Stimulated activated CD4-positive, alpha-beta T cell treated with anti-CD3 and anti-CD28 coated beads, Interleukin-4, amount 100 ng/mL, for 1 hour (primary cell): ENCODE results near the gene ANKS1B.

Source experiments
- DNase-seq: peaks from one replicate; pipeline ENCODE4 v3.0.0-alpha.2; 2020

Gene ANKS1B

GRCh38 chr12:99552022-99552421 lies 432.7 kb downstream of the ANKS1B start:
- DNase-seq = no peak

DNA sequence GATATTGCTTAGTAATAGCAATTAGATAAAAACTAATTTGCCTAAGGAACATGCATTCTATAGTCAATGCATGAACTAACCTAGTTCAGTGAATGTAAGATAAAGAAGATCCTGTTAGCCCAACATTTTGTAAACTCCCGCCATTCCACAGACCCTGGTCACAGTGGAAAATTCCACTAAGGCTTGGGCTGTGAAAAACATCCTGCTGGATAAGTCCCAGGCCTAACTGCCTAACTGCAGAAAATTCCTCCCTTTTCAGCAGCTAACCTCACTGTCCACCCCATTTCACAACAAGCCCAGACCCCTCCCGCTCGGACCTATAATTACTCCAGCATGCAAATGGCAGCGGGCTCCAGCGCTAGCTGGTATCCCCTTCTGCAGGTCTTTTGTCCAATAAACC lies 435.1 kb downstream of the ANKS1B start:
- DNase-seq = no peak

DNA sequence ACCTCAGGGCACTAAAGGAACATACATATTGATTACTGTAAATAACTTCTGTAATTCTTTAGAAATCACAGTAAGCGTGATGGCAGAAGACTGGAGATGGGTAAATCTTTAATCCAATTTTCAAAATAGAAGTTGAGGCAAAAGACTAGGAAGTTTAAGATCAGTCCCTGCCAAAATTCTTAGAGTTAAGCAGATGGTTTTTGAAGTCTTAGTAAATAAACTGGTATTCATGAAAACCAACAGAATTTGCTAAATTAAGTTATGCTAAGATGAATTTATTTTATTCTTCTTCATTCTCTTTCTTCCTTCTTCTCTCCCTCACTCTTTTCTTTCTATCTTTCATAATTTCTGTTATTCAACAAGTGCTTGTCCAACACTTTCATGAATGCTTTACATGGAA lies 435.5 kb downstream of the ANKS1B start:
- DNase-seq = no peak

DNA sequence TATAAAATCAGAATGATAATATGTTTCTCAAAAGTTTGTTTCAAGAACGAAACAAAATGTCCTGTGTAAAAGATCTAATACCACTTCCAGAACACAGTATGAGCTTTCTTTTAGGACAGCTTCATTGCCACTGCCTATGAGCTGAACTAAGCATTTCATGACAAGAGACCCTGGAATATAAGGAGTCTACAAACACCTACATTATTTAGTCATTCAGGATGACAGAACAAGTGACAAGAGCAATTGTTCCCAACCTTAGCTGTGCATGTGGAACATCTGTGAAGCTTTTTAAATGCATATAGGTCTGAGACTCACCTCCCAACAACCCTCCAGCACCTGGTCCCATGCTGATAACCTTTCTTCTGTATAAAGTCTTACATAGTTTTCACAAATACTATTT lies 440.3 kb downstream of the ANKS1B start:
- DNase-seq = no peak

DNA sequence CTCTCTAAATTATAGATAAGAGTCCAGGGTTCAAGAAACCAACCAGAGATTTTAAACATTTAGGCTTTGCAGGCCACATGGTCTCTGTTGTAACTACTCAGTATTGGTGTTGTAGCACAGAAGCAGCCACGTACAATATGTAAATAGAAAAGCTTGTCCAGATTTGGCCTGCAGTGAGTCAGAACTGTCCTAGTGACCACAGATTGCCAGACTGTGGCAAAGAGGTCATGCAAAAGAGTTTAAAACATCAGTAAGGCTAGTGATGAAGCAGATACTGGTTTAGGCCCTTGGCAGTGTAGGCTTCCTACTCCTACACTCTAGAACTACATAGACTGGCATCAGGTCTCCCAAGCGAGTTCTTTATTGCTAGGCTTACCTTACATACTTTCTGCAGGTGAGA lies 454.8 kb downstream of the ANKS1B start:
- DNase-seq = no peak

DNA sequence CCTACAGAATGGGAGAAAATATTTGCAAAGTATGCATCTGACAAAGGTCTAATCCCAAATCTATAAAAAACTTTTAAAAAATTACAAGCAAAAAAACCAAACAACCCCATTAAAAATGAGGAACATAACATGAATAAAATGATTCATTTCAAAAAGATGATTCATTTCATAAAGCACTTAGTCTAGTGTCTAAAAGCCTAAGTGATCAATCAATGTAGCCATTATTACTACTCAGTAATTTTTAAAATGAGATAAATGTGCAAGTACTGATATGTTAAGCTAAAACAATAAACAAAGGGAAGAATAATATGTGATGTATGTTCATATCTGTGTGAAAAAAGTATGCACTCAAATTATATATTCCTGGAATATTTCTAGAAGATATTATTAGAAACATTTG lies 456.3 kb downstream of the ANKS1B start:
- no peak for DNase-seq

- no peak for DNase-seq
Observed at GRCh38 chr12:99523853-99524252, 460.9 kb downstream of the ANKS1B start.

DNA sequence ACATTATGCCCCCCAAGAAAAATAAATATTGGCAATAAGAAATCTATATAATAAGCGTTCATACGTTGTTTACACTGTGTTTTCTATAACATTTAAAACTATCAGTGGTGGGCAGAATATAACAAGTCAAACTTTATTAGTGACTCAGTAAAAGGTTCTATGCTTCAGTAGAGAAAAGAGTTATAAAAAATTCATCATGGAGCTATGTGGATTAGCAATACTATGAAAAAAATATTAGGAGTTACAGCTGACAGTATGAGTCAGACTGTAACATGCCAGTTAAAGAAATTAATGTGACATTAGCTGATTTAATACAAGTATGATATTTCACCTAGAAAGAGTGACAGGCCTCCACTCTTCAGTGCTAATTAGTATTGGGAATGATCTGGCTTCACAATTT lies 462.3 kb downstream of the ANKS1B start:
- DNase-seq = no peak

DNA sequence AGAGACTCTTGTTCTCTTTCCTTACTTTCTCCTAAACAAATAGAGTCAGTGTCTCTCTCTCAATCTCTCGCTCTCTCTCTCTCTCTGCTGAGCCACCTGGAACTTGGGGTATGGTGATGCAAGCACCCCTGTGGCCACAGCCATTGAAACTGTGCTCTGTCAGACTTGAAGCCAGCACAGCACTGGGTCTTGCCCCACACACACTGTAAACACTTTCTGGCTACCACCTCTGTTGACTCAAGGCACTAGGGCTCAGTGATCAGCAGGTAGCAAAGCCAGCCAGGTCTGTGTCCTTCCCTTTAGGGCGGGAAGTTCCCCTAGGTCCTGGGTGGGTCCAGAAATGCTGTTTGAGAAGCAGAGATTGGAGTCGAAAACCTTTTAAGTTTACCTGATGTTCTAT lies 463.1 kb downstream of the ANKS1B start:
- DNase-seq = no peak

- no peak for DNase-seq
Observed at GRCh38 chr12:99513066-99513465, 471.7 kb downstream of the ANKS1B start.

- DNase-seq = no peak
Observed at GRCh38 chr12:99505805-99506204, 478.9 kb downstream of the ANKS1B start.

DNA sequence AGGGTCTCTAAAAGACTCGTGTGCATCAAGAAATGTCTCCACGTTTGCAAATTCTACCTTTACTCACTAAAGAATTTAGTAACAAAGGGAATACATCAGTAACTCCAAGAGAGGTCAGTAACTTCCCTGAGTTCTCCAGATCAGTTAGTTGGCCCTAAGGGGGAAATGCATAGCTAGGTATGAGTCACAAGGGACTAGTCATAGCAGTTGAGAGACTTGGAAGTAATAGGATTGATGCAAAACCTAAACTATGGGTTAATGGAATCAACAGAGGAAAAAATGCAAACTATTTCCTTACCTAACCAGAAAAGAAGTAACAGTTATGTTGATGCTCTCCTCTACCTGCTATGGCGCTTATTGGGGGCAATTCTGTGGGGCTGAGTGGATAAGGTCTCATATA lies 486.0 kb downstream of the ANKS1B start:
- DNase-seq = no peak

DNA sequence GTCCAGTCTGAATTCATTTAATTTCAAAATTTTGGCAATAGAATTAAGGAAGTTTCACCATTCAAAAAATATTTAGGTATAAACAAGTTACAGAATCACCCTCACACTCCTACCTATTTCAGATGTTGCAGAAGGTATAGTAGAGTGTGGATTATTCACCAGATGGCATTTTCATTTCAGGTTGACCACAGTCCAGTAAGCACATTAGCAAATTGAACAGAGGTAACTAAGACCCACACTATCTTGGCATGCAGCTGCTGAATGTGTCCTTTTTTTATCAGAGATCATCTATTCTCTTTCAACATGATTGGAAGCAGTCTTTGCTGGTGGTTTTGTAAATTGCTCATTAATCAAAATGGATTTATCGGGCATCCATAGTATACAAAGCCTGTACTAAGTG lies 488.9 kb downstream of the ANKS1B start:
- no peak for DNase-seq

GRCh38 chr12:99493197-99493596 lies 491.5 kb downstream of the ANKS1B start:
- no peak for DNase-seq

DNA sequence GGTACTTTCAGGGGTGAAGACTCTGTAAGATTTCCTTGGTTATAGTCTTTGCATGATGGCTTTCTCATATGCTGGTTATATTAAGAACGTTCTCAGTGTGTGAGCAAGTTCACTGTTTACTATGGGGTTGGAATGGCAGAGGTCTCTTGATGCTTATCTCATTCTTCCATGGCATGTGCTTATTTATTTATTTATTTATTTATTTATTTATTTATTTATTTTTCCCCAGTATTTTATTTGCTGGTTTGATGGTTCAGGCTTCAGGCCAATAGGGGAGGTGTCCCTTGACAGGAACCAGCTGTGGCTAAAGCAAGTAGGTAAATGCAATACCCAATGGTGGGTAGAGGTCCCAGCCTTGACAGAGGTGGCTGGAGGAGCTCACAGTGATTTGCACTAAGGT lies 498.5 kb downstream of the ANKS1B start:
- DNase-seq = no peak

DNA sequence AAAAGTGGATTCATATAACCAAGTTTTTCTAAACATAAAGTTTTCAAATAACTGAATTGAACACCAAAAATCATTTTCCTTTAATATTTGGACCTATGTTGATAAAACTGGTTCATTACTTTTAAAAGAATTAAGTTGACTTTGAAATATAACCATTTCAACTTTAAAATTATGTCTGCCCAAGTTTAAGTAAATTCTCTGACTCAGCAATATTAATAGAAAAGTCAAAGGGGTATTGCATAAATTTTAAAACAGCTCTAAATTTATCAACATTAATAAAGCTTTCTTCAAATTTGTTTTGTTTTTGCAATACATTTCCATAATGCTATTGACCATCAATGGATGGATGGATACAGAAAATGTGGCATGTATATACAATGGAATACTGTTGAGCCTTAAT lies 505.6 kb downstream of the ANKS1B start:
- no peak for DNase-seq

- DNase-seq = no peak
Observed at GRCh38 chr12:99476956-99477355, 507.8 kb downstream of the ANKS1B start.

- no peak for DNase-seq
Observed at GRCh38 chr12:99455350-99456035, 529.2 kb downstream of the ANKS1B start.

DNA sequence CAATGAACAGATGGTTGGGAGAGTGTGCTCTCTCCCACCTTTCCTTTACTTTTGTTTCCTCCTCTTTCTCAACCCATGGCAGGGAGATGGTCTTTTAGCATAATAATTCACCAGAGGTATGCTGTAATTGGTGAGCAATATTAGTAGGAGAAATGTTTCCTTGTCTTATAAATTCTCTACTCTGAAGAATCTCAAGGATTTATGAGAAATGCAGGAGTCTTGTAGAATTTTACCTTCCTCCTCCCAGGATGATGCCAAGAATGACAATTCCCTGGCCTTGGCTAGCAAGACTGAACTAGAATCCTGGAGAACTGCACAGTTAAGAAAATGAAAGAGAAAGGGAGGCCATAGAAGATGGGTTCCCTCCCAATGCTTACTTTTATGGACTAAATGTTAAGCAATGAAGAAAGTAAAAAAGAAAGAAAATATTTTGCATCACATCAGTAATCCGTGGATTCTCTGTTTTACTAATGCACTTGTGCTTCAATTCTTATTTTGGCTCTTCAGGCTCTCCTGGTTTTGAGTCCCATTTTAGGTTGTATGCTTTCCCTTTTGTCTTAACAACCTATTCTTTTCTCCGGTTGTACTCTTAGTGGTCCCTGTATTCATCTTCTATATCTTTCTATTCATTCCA lies 530.1 kb downstream of the ANKS1B start:
- no peak for DNase-seq

DNA sequence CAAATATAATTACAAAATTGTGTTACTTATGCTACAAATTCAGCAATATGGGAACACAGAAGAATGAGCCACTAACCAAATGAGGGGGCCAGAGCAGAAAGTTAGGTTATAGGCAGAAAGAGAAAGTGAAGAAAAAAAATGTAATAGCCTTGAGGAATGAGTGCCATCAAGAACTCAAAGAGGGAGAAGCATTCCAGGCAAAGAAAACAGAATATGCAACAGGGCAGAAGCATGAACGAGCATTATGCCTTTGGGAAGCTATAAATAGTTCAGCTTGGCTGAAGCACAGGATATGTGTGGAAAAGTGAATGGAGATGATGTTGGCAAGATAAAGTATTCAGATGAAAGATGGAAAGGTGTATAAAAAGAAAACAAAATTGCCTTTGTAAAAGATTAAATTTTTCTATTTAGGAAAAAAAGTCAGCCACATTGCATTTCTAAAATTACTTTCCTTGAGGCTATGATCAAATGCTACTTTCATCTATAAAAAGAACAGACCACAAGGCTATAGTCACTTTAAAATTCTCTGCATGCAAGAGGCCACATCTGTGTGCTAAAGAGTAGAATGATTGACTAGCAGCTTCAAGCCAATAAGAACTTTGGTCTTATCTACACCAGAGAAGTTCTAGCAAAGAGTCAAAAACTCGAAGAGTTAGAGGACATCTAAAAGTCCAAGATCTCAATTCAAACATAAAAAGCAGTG lies 530.7 kb downstream of the ANKS1B start:
- no peak for DNase-seq

DNA sequence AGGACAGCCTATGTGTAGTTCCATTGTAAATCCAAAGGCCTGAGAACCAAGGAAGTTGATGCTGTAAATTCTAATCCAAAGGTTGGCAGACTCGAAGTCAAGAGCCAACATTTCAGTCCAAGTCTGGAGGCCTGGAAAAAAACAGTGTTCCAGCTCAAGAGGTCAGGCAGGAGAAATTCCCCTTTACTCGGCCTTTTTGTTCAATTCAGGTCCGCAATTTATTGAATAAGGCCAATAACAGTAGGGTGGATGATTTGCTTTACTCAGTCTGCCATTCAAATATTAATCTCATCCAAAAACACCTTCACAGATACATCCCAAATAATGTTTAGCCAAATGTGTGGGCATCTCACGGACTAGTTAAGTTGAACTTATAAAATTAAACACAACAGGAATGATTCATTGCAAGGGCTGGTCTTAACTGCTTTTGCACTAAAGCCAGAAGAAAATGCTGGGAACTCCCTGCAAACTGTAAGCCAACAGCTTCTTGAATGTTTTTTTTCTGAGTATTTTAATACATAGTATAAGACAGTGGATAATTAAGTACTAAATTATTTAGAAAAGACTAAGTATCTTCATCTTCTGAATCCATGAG lies 534.6 kb downstream of the ANKS1B start:
- DNase-seq = no peak

DNA sequence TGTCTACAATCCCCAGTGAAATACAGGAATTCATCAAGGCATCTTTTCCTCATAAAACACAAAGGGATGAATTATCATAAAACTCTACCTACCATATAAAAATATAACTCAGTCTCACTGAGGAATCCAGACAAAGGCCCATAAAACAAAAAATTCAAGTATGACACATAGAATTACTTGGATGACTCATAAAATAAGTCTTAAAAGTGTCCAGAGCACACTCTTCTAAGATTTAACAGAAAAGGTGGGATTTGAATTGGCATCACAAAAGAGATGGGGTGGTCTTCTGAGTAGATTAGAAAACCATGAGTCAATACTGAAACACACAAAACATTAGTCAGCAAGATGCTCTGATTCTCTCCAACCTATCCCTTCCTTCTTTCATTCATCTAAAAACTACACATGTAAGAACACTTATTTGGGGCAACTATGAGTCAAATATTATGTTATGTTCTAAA lies 539.8 kb downstream of the ANKS1B start:
- DNase-seq = no peak

- no peak for DNase-seq
Observed at GRCh38 chr12:99442758-99443157, 542.0 kb downstream of the ANKS1B start.

GRCh38 chr12:99439399-99439798 lies 545.3 kb downstream of the ANKS1B start:
- no peak for DNase-seq
